GM21360 (cell line): ENCODE measurements around the gene PLCL1.
A peak's percentile ranks its signal among the peaks of the same experiment; 100 is the strongest.

Experiments used
- ATAC-seq: cut with Tn5 transposase; IDR thresholded peaks from one replicate; pipeline ENCODE4 v1.9.1; 2021; ENCODE audit warnings: mild to moderate bottlenecking, moderate library complexity; ENCODE audit not compliant: unreplicated experiment

PLCL1 gene

DNA sequence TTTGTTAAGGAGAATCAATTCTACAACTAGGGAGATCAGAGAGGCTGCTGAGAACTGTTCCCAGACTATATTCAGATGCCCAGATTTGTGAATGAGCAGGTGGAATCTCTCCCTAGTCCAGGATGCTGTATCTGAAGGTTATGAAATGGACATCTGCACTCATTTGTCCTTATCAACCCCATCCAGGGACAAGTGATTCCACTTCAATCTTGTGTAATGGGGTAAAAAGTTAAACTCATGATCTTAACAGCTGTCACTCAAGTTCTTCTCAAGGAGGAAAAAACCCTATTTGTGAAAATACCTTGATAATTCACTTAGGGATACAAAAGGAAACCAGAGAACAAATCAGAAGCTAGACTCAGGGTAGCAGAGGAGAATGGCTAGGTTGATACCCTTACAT lies 144.8 kb downstream of the PLCL1 start:
- no peak for ATAC-seq

- no peak for ATAC-seq
Measured at GRCh38 chr2:197950006-197950405, 145.6 kb downstream of the PLCL1 start.

DNA sequence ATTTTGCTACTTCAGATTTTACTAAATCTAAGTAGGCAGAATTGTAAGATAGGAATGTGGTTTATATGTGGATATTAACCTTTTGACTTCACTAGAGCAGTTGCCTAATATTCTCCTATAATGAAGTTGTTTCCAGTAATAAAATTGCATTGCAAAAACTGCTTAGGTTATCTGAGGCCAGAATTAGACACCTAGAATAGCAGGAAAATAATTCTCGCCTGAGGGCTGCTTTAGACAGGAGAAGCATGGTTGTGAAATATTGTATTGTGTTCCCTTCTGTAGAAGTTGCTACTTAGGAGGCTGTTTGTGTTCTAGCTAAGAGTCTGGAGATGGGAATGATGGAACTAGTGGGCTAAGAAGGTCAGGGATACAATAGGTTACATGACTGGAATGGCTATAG lies 146.3 kb downstream of the PLCL1 start:
- no peak for ATAC-seq

GRCh38 chr2:197952540-197953202 lies 148.3 kb downstream of the PLCL1 start:
- peak; percentile 64 for ATAC-seq

- no peak for ATAC-seq
Measured at GRCh38 chr2:197954328-197954727, 149.9 kb downstream of the PLCL1 start.

GRCh38 chr2:197958592-197959150 lies 154.3 kb downstream of the PLCL1 start:
- ATAC-seq = no peak

DNA sequence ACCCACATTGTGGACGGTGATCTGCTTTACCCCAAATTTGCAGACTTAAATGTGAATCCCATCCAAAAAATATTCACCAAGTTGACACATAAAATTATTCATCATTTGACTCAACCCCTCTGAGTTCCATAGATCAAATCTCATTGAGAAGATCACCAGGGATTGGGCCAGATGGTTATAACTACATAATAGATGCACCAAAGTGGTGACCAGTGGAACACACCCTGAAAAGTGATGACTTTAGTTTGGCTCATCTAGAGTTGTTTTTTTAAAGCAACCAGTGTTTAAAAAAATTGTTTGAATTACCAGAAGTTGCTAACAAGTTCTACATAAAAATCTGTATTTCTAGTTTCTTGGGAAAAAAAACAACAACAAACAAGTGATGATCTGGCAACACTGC lies 155.0 kb downstream of the PLCL1 start:
- no peak for ATAC-seq

DNA sequence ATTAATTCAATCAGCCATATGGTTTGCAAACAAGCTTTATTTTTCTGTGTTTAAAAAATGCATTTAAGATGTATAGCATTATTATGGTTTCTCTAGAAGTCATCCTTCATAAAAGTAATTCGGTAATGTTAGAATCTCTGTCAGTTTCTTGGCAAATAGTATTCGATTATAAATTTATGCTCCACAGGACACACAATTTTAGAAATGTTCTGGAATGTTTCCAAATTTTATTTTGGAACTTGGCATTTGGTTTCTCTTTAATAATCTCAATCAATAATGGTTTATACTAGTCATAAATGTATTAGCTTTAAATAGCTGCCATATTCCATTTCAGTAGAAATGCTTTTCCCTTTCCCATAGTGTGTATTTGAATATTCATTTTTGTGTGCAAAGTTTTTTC lies 156.4 kb downstream of the PLCL1 start:
- ATAC-seq = no peak

DNA sequence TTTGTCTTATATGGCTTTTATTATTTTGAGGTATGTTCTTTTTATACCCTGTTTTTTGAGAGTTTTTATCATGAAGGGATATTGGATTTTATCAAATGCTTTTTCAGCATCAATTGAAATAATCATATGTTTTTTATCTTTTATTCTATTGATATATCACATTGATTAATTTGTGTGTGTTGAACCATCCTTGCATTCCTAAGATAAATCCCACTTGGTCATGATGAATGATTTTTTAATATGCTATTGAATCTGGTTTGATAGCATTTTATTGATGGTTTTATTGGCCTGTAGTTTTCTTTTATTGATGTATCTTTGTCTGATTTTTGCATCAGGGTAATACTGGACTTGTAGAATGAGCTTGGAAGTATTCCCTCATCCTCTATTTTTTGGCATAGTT lies 160.3 kb downstream of the PLCL1 start:
- ATAC-seq = no peak

DNA sequence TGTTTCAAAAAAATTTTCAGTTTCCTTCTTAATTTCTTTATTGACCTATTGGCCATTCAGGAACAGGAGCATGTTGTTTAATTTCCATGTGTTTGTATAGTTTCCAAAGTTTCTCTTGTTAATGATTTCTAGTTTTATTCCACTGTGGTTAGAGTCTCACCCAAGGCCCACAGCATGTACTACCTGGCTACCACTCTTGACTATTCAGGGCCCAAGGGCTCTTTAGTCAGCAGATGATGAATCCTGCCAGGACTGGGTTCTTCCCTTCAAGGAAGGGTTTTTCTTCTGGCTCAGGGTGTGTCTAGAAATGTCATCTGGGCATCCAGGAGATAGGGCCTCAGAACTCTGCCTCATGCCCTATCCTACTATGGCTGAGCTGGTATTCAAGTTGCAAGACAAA lies 161.4 kb downstream of the PLCL1 start:
- ATAC-seq = no peak

DNA sequence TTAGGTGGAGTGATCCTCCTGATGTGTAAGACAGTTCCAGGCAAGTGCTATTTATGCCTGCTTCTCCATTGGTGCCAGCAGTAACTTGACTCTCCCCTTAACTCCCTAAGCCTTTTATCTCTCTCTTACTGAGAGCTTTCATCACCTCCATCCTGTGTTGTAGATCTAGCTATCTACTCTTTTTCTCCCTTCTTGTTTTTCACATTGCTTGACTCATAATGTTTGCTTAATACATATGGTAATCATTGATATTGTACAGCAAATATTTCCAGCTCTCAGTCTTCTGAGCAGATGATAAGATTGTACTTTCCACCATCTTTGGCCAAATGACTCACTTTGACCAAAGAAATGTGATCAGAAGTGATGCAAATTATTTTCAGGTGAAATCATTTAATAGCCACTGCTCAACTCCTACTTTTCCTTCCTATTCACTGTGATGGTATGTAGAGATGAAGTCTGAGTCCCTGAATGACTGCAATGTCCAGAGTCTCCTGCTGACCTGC lies 165.0 kb downstream of the PLCL1 start:
- no peak for ATAC-seq

DNA sequence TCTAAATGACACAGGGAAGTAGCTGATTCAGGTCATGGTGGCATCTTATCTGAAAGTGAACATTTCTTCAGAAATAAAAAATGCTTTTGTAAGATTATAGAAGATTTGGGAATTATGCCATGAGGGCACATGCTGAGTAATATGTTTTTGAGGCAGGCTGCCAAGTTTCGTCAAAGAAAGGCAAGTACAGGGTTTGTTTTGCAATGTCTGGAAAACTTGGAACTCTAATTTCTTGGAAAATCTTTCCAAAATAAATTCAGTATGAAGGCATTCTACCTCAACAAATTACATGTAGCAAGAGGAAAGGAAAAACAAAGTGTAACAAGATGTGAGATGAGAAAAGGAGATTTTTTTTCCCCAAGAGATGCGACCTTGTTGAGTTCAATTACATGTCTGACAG lies 167.7 kb downstream of the PLCL1 start:
- no peak for ATAC-seq

GRCh38 chr2:197972587-197972986 lies 168.2 kb downstream of the PLCL1 start:
- no peak for ATAC-seq

DNA sequence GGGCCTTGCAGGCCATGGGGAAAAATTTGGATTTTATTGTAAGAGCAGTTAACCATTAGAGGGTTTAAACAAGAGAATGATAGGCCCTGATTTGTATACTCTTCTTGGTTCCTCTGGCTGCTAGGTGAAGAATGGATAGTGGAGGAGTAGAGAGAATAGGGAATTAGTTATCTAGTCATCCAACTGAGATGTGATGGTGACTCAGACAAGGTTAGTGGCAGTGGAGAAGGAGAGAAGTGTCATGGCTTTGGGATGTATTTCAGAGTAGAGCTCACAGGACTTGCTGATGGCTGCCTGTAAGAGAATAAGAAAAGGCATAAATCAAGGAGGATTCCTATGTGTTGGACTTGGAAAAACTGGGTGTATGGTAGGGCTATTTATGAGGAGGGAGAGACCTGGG lies 169.4 kb downstream of the PLCL1 start:
- ATAC-seq = no peak

- no peak for ATAC-seq
Measured at GRCh38 chr2:197975931-197976519, 171.6 kb downstream of the PLCL1 start.

DNA sequence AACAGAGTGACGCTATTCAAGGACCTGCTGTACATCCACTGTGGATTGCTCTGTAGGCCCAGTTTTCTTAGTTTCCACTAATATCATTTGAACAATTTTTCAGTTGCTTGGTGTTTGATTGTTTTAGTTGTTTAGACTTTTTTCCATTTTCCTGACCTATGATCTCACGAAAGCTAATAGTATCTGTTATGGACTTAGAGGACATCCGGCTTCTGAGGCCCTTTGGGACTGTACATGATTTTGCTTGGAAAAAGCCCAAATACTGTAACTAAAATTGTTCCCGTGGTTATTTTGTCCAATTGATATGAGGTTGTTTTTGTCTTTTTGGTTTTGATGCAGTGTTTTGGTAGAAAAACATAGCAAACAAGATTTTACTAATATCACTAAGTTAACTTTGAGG lies 174.6 kb downstream of the PLCL1 start:
- ATAC-seq = no peak

GRCh38 chr2:197982565-197982964 lies 178.2 kb downstream of the PLCL1 start:
- ATAC-seq = no peak

DNA sequence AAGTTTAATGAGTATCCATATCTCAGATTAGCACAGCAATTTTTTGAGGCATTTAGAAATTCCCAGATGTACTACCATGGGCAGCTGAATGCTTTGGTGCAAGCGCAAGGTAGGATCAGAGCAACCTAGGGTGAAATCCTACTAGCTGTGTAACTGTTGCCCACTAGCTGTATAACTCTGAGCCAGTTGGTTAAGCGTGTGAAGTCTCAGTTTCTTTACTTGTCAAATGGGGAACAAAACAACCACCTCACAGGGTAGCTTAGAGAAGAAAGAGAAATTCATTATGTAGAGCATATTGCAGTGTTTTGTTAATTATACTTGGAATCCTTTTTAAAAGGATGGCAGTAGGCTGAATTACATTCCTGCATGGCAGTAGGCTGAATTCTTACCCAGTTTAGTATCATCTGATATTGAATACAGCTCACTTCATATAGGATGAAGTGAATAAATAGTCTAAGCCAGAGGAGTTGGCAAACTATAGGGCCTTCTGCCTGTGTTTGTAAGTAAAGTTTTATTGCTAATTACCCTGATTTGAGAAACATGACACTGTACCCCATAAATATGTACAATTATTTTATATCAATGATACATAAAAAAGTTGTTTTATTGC lies 180.7 kb downstream of the PLCL1 start:
- no peak for ATAC-seq

DNA sequence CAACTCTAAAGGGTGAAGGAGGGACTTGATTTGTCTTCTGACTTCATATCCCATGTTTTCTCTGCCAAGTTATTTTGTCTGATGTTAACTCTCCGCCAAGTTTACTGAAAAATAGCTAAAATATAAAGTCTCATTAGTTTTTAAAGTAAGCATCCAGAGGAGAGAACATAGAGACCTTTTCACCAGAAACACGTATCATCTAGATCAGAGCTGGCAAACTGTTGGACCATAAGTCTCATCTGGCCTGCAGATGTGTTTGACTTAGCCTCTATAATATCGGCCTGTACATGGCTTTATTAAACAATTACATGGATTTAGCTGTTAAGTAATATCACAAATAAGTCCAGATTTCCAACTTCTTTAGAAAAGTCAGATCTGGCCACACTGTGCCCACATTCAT lies 182.6 kb downstream of the PLCL1 start:
- no peak for ATAC-seq

GRCh38 chr2:197990356-197990755 lies 186.0 kb downstream of the PLCL1 start:
- ATAC-seq = no peak

- ATAC-seq = peak; percentile 63
Measured at GRCh38 chr2:197992482-197993133, 188.2 kb downstream of the PLCL1 start.

DNA sequence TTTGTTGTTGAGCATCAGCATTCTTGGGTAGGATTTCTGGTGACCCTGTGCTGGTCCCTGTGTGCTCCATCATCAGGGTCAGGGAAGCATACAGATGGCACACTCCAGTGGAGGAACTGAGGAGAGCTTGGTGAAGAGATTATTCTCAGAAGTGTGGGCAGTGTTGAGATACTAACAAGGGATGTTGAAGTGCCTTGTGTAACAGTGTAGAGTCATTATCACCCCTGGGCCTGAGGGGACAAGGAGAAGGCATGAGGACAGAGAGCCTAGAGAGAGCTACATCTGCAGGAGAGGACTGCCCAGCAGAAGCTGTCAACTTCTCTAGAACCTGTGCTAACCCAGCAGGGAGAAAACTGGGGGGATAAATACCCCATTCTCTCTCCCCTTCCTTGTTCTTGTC lies 189.0 kb downstream of the PLCL1 start:
- no peak for ATAC-seq
